ENCODE measurements around the gene CHCHD3. TPM values are rescaled to one million over a fixed set of nuclear protein-coding genes. Genes with fewer than 3 reads are reported as not detected.

CHCHD3 gene
- total RNA-seq, 1 donor from 2014 or later = 61.5 TPM

DNA sequence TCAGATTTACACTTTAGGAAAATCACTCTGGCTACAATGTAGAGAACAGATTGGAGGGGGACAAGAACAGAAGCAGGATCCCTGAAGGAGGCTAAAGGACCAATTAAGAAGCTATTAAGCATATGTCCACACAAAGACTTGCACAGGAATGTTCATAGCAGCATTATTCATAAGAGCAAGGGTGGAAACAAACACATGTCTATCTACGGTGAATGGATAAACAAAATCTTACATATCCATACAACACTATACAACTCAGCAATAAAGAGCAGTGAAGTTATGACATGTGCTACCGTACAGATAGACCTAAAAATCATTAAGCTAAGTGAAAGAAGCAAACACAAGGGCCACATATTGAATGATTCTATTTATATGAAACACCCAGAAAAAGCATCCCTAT is 10.4 kb downstream of the CHCHD3 start:
- Mint-ChIP-seq H3K27me3 (ENCODE audit: unreplicated experiment) (peaks cover 5% of the 10 kb centered on the region), H3K4me3 (ENCODE audit: unreplicated experiment) (peak overlapping the region; percentile 0), H3K36me3 (ENCODE audit: unreplicated experiment) (no peaks in the 10 kb centered on the region), H3K27ac (ENCODE audit: unreplicated experiment) (no peak overlapping the region), H3K4me1 (ENCODE audit: low read depth, unreplicated experiment) (peaks cover 17% of the 10 kb centered on the region), H3K9me3 (ENCODE audit: unreplicated experiment) (peaks cover 6% of the 10 kb centered on the region)
- DNase-seq = no peak
- TF ChIP-seq, protein P1, sequence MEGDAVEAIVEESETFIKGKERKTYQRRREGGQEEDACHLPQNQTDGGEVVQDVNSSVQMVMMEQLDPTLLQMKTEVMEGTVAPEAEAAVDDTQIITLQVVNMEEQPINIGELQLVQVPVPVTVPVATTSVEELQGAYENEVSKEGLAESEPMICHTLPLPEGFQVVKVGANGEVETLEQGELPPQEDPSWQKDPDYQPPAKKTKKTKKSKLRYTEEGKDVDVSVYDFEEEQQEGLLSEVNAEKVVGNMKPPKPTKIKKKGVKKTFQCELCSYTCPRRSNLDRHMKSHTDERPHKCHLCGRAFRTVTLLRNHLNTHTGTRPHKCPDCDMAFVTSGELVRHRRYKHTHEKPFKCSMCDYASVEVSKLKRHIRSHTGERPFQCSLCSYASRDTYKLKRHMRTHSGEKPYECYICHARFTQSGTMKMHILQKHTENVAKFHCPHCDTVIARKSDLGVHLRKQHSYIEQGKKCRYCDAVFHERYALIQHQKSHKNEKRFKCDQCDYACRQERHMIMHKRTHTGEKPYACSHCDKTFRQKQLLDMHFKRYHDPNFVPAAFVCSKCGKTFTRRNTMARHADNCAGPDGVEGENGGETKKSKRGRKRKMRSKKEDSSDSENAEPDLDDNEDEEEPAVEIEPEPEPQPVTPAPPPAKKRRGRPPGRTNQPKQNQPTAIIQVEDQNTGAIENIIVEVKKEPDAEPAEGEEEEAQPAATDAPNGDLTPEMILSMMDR (IDR thresholded peaks at IDR 0.05; ENCODE audit: partially characterized antibody, unreplicated experiment) = no peak

DNA sequence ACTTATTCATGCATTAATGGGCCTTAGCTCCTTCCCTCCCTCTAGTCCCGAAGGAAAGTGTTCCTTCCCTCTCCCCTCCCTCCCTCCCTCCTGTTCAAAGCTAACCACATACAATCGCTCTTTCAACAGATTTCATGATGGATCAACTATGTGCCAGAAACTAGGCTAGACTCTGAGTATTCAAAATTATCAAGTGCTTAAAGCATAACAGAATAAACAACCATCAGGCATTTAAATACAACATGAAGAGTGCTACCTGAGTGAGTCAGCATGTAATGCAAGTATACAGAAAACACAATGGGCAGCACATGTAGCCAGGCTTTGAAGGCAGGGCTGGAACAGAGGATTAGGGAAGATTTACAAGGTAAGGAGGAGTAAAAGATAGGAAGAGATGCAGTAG is 11.3 kb downstream of the CHCHD3 start:
- Mint-ChIP-seq H3K4me3 (ENCODE audit: unreplicated experiment) (no peak overlapping the region), H3K36me3 (ENCODE audit: unreplicated experiment) (no peaks in the 10 kb centered on the region), H3K9me3 (ENCODE audit: unreplicated experiment) (peaks cover 6% of the 10 kb centered on the region), H3K4me1 (ENCODE audit: low read depth, unreplicated experiment) (peaks cover 17% of the 10 kb centered on the region), H3K27ac (ENCODE audit: unreplicated experiment) (peak overlapping the region; percentile 44), H3K27me3 (ENCODE audit: unreplicated experiment) (peaks cover 5% of the 10 kb centered on the region)
- TF ChIP-seq, protein P1 (IDR thresholded peaks at IDR 0.05; ENCODE audit: partially characterized antibody, unreplicated experiment) = no peak
- no peak for DNase-seq

DNA sequence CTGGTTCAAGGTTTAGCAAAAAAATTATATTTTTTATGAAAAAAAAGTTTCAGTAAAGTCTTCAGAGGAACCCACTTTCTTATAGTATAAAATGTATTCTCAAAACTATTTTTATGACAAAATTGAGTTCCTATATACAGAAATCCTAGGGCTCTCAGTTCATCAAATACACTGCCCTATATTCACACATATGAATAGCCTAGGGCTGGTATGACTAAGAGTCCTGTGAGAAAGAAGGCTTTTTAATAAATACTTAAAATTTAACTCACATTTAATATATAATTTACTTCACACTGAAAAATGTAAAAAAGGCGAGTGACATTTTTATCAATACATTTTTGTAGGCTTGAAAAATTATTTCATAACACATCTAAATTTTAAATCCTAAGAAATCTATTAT is 16.6 kb downstream of the CHCHD3 start:
- Mint-ChIP-seq H3K4me3 (ENCODE audit: unreplicated experiment) (no peak overlapping the region), H3K4me1 (ENCODE audit: low read depth, unreplicated experiment) (peaks cover 28% of the 10 kb centered on the region), H3K27ac (ENCODE audit: unreplicated experiment) (no peak overlapping the region), H3K36me3 (ENCODE audit: unreplicated experiment) (no peaks in the 10 kb centered on the region), H3K27me3 (ENCODE audit: unreplicated experiment) (peaks cover 6% of the 10 kb centered on the region), H3K9me3 (ENCODE audit: unreplicated experiment) (no peaks in the 10 kb centered on the region)
- TF ChIP-seq, protein P1 (IDR thresholded peaks at IDR 0.05; ENCODE audit: partially characterized antibody, unreplicated experiment) = no peak
- DNase-seq = no peak

DNA sequence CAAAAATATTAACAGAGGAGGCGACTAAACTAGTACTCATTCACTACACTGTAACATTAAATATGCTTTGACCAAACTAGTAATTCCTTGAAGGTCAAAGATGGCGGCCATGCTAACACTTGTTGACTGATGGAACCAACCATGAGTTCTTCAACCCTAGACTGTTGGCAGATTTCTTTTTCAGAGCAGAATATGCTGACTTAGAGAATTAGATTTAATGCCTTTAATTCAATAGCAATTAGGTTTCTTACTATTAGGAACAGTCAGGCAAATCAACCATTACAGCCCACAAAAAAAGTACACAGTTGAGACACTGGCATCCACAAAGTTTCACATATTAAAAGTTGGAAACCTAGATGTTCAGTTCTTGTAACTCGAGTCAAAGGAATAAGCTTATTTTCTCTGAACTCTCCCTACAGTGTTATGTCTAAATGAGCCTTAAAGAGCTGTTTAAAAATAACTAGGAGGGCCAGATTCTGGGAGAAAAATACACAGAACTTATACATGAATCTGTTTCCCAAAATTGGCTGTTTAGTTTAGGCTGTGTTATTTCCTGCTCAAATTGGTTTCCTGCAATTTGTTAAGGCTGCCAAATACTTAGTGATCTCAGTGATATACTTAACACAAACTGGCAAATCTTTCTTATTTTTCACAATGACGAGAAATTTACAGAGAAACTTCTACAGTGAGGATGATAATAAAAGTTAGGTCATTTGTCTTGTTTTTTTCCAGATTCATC is 17.6 kb downstream of the CHCHD3 start:
- no peak overlapping the region for H3K27ac Mint-ChIP-seq (ENCODE audit: unreplicated experiment)
- H3K9me3 Mint-ChIP-seq (ENCODE audit: unreplicated experiment) = no peaks in the 10 kb centered on the region
- no peaks in the 10 kb centered on the region for H3K36me3 Mint-ChIP-seq (ENCODE audit: unreplicated experiment)
- TF ChIP-seq, protein P1 (IDR thresholded peaks at IDR 0.05; ENCODE audit: partially characterized antibody, unreplicated experiment) = no peak
- DNase-seq = no peak
- H3K4me3 Mint-ChIP-seq (ENCODE audit: unreplicated experiment) = no peak overlapping the region
- peaks cover 7% of the 10 kb centered on the region for H3K27me3 Mint-ChIP-seq (ENCODE audit: unreplicated experiment)
- peaks cover 26% of the 10 kb centered on the region for H3K4me1 Mint-ChIP-seq (ENCODE audit: low read depth, unreplicated experiment)

DNA sequence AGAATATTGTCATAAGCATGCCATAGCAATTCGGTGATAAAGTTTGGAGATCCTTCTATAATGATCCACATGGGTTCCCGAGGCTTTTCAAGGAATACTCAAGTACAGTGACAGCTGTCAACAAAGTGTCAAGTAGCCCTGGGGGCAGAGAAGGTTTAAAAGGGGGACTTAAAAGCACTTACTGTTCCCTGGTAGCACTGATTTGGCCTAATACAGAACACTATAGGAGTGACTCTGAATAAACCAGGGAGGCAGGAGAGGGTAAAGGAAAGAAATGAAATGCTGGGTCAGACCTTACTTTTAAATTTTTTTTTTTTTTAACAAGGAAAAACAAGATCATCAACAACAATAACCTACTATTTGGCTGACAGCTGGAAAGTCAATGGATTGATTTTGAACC is 20.1 kb downstream of the CHCHD3 start:
- Mint-ChIP-seq H3K27me3 (ENCODE audit: unreplicated experiment) (peaks cover 7% of the 10 kb centered on the region), H3K36me3 (ENCODE audit: unreplicated experiment) (no peaks in the 10 kb centered on the region), H3K9me3 (ENCODE audit: unreplicated experiment) (no peaks in the 10 kb centered on the region), H3K27ac (ENCODE audit: unreplicated experiment) (peak overlapping the region; percentile 87), H3K4me3 (ENCODE audit: unreplicated experiment) (peak overlapping the region; percentile 32), H3K4me1 (ENCODE audit: low read depth, unreplicated experiment) (peaks cover 28% of the 10 kb centered on the region)
- no peak for DNase-seq
- TF ChIP-seq, protein P1 (IDR thresholded peaks at IDR 0.05; ENCODE audit: partially characterized antibody, unreplicated experiment) = no peak
